Measurements from ENCODE around the gene AK5. TPM values are rescaled to one million over a fixed set of nuclear protein-coding genes. Genes with fewer than 3 reads are reported as not detected.
A peak's percentile ranks its signal among the peaks of the same experiment; 100 is the strongest.
"Not testable (repeated sequence)": the region's sequence is repeated elsewhere in the genome, so short reads cannot be mapped to it uniquely, and the experiment has no call there.

AK5 gene
- total and polyA plus RNA-seq, 5 donors from 2014 or later, result 7.3 to 22.5 (median 9.7) TPM

GRCh38 chr1:77312364-77312763 is 30.5 kb downstream of the AK5 start:
- Mint-ChIP-seq H3K27ac (peak overlapping the region in 2 of 3 donors; percentile 72 to 76), H3K36me3 (peaks cover 16% of the 10 kb centered on the region), H3K4me1 (peaks cover 15 to 56% (median 29%) of the 10 kb centered on the region in 4 donors)
- not testable (repeated sequence) for H3K27ac ChIP-seq (ENCODE audit: insufficient read depth, low read length, poor library complexity, severe bottlenecking); H3K4me3 ChIP-seq (ENCODE audit: low read depth, low read length); H3K9me3 Mint-ChIP-seq; DNase-seq; H3K36me3 ChIP-seq (ENCODE audit: control insufficient read depth, insufficient read depth, low read length); H3K4me3 Mint-ChIP-seq; H3K9me3 ChIP-seq (ENCODE audit: control insufficient read depth in 2 of 2, low read length in 2 of 2); H3K27me3 Mint-ChIP-seq; H3K27me3 ChIP-seq (ENCODE audit: control insufficient read depth, insufficient read depth, low read length); ATAC-seq (ENCODE audit: low read depth in 2 of 2)
- peaks cover 19% of the 10 kb centered on the region for H3K4me1 ChIP-seq (ENCODE audit: control insufficient read depth, insufficient read depth, low read length, poor library complexity, severe bottlenecking)

- Histone ChIP-seq H3K9me3 (ENCODE audit: control insufficient read depth in 2 of 2, low read length in 2 of 2) (no peaks in the 10 kb centered on the region), H3K4me3 (ENCODE audit: low read depth, low read length) (no peak overlapping the region), H3K36me3 (ENCODE audit: control insufficient read depth, insufficient read depth, low read length) (no peaks in the 10 kb centered on the region), H3K27me3 (ENCODE audit: control insufficient read depth, insufficient read depth, low read length) (no peaks in the 10 kb centered on the region), H3K4me1 (ENCODE audit: control insufficient read depth, insufficient read depth, low read length, poor library complexity, severe bottlenecking) (peaks cover 17% of the 10 kb centered on the region), H3K27ac (ENCODE audit: insufficient read depth, low read length, poor library complexity, severe bottlenecking) (no peak overlapping the region)
- peaks cover 25% of the 10 kb centered on the region for H3K36me3 Mint-ChIP-seq
- peaks cover 5% of the 10 kb centered on the region for H3K27me3 Mint-ChIP-seq
- H3K4me3 Mint-ChIP-seq, result peak overlapping the region in 1 of 4 donors; percentile 38
- H3K9me3 Mint-ChIP-seq, result peaks cover 0 to 3% (median 0%) of the 10 kb centered on the region in 7 donors
- peaks cover 11 to 45% (median 24%) of the 10 kb centered on the region in 4 donors for H3K4me1 Mint-ChIP-seq
- ATAC-seq (ENCODE audit: low read depth in 2 of 2), result peak; percentile 57 to 71
- peak in 2 of 3 donors; percentile 33 to 46 for DNase-seq
- peak overlapping the region in 2 of 3 donors; percentile 26 to 86 for H3K27ac Mint-ChIP-seq
Observed at GRCh38 chr1:77313491-77313890, 31.7 kb downstream of the AK5 start.

GRCh38 chr1:77316006-77316405 is 34.2 kb downstream of the AK5 start:
- Histone ChIP-seq H3K27ac (ENCODE audit: insufficient read depth, low read length, poor library complexity, severe bottlenecking) (no peak overlapping the region), H3K36me3 (ENCODE audit: control insufficient read depth, insufficient read depth, low read length) (no peaks in the 10 kb centered on the region), H3K4me1 (ENCODE audit: control insufficient read depth, insufficient read depth, low read length, poor library complexity, severe bottlenecking) (no peaks in the 10 kb centered on the region), H3K27me3 (ENCODE audit: control insufficient read depth, insufficient read depth, low read length) (no peaks in the 10 kb centered on the region), H3K4me3 (ENCODE audit: low read depth, low read length) (no peak overlapping the region), H3K9me3 (ENCODE audit: control insufficient read depth in 2 of 2, low read length in 2 of 2) (no peaks in the 10 kb centered on the region)
- Mint-ChIP-seq H3K36me3 (peaks cover 35% of the 10 kb centered on the region), H3K4me3 (no peak overlapping the region), H3K27ac (no peak overlapping the region), H3K9me3 (peaks cover 0 to 1% (median 0%) of the 10 kb centered on the region in 7 donors), H3K27me3 (peaks cover 14% of the 10 kb centered on the region), H3K4me1 (peaks cover 4 to 34% (median 13%) of the 10 kb centered on the region in 4 donors)
- ATAC-seq (ENCODE audit: low read depth in 2 of 2) (no peak), DNase-seq (no peak)

GRCh38 chr1:77316966-77317365 is 35.1 kb downstream of the AK5 start:
- no peak overlapping the region for H3K27ac Mint-ChIP-seq
- H3K36me3 Mint-ChIP-seq, result peaks cover 31% of the 10 kb centered on the region
- Histone ChIP-seq H3K4me3 (ENCODE audit: low read depth, low read length) (no peak overlapping the region), H3K9me3 (ENCODE audit: control insufficient read depth in 2 of 2, low read length in 2 of 2) (no peaks in the 10 kb centered on the region), H3K27me3 (ENCODE audit: control insufficient read depth, insufficient read depth, low read length) (no peaks in the 10 kb centered on the region), H3K4me1 (ENCODE audit: control insufficient read depth, insufficient read depth, low read length, poor library complexity, severe bottlenecking) (no peaks in the 10 kb centered on the region), H3K36me3 (ENCODE audit: control insufficient read depth, insufficient read depth, low read length) (no peaks in the 10 kb centered on the region), H3K27ac (ENCODE audit: insufficient read depth, low read length, poor library complexity, severe bottlenecking) (no peak overlapping the region)
- DNase-seq, result no peak
- H3K9me3 Mint-ChIP-seq, result no peaks in the 10 kb centered on the region
- ATAC-seq (ENCODE audit: low read depth in 2 of 2), result no peak
- H3K4me1 Mint-ChIP-seq, result peaks cover 0 to 33% (median 11%) of the 10 kb centered on the region in 4 donors
- H3K4me3 Mint-ChIP-seq, result no peak overlapping the region
- peaks cover 14% of the 10 kb centered on the region for H3K27me3 Mint-ChIP-seq

- peaks cover 9% of the 10 kb centered on the region for H3K27me3 Mint-ChIP-seq
- peak overlapping the region in 1 of 3 donors; percentile 93 for H3K27ac Mint-ChIP-seq
- no peak for DNase-seq
- no peak overlapping the region for H3K4me3 Mint-ChIP-seq
- Histone ChIP-seq H3K27me3 (ENCODE audit: control insufficient read depth, insufficient read depth, low read length) (no peaks in the 10 kb centered on the region), H3K9me3 (ENCODE audit: control insufficient read depth in 2 of 2, low read length in 2 of 2) (no peaks in the 10 kb centered on the region), H3K27ac (ENCODE audit: insufficient read depth, low read length, poor library complexity, severe bottlenecking) (no peak overlapping the region), H3K4me1 (ENCODE audit: control insufficient read depth, insufficient read depth, low read length, poor library complexity, severe bottlenecking) (no peaks in the 10 kb centered on the region), H3K36me3 (ENCODE audit: control insufficient read depth, insufficient read depth, low read length) (no peaks in the 10 kb centered on the region), H3K4me3 (ENCODE audit: low read depth, low read length) (no peak overlapping the region)
- ATAC-seq (ENCODE audit: low read depth in 2 of 2), result no peak
- no peaks in the 10 kb centered on the region for H3K9me3 Mint-ChIP-seq
- H3K36me3 Mint-ChIP-seq, result peaks cover 22% of the 10 kb centered on the region
- H3K4me1 Mint-ChIP-seq, result peaks cover 0 to 20% (median 0%) of the 10 kb centered on the region in 4 donors
Observed at GRCh38 chr1:77319036-77319705, 37.4 kb downstream of the AK5 start.

- no peaks in the 10 kb centered on the region for H3K36me3 ChIP-seq (ENCODE audit: control insufficient read depth, insufficient read depth, low read length)
- ATAC-seq (ENCODE audit: low read depth in 2 of 2) (no peak), DNase-seq (no peak)
- no peak overlapping the region for H3K27ac ChIP-seq (ENCODE audit: insufficient read depth, low read length, poor library complexity, severe bottlenecking)
- H3K4me1 ChIP-seq (ENCODE audit: control insufficient read depth, insufficient read depth, low read length, poor library complexity, severe bottlenecking), result no peaks in the 10 kb centered on the region
- Mint-ChIP-seq H3K4me1 (peaks cover 0 to 20% (median 2%) of the 10 kb centered on the region in 4 donors), H3K4me3 (no peak overlapping the region), H3K36me3 (peaks cover 25% of the 10 kb centered on the region), H3K27me3 (peaks cover 13% of the 10 kb centered on the region), H3K9me3 (peaks cover 0 to 1% (median 0%) of the 10 kb centered on the region in 7 donors), H3K27ac (peak overlapping the region in 1 of 3 donors; percentile 34)
- no peaks in the 10 kb centered on the region for H3K9me3 ChIP-seq (ENCODE audit: control insufficient read depth in 2 of 2, low read length in 2 of 2)
- no peak overlapping the region for H3K4me3 ChIP-seq (ENCODE audit: low read depth, low read length)
- no peaks in the 10 kb centered on the region for H3K27me3 ChIP-seq (ENCODE audit: control insufficient read depth, insufficient read depth, low read length)
Observed at GRCh38 chr1:77322061-77322900, 40.5 kb downstream of the AK5 start.

GRCh38 chr1:77333501-77333900 is 51.7 kb downstream of the AK5 start:
- Histone ChIP-seq H3K4me1 (ENCODE audit: control insufficient read depth, insufficient read depth, low read length, poor library complexity, severe bottlenecking) (peaks cover 11% of the 10 kb centered on the region), H3K9me3 (ENCODE audit: control insufficient read depth in 2 of 2, low read length in 2 of 2) (peaks cover 0 to 4% of the 10 kb centered on the region in 2 experiments), H3K27me3 (ENCODE audit: control insufficient read depth, insufficient read depth, low read length) (peaks cover 2% of the 10 kb centered on the region), H3K36me3 (ENCODE audit: control insufficient read depth, insufficient read depth, low read length) (no peaks in the 10 kb centered on the region), H3K27ac (ENCODE audit: insufficient read depth, low read length, poor library complexity, severe bottlenecking) (no peak overlapping the region), H3K4me3 (ENCODE audit: low read depth, low read length) (no peak overlapping the region)
- Mint-ChIP-seq H3K9me3 (peaks cover 0 to 17% (median 4%) of the 10 kb centered on the region in 7 donors), H3K4me3 (no peak overlapping the region), H3K4me1 (peaks cover 8 to 25% (median 11%) of the 10 kb centered on the region in 4 donors), H3K27me3 (peaks cover 16% of the 10 kb centered on the region), H3K27ac (peak overlapping the region in 1 of 3 donors; percentile 14), H3K36me3 (peaks cover 9% of the 10 kb centered on the region)
- no peak for DNase-seq
- ATAC-seq (ENCODE audit: low read depth in 2 of 2), result no peak
